PC-9 (cell line): ENCODE measurements around the gene LIN28B.

Experiments used
- EZH2 ChIP-seq: fragments of 200-600 bp; sonication (generic); IDR thresholded peaks from 2 replicates; pipeline ENCODE4 v1.8.0; 2017; ENCODE audit warnings: antibody characterized with exemption, low read depth
- TF ChIP-seq, protein P1 (sequence below): fragments of 200-600 bp; sonication (generic); conservative IDR thresholded peaks from 2 replicates; pipeline ENCODE4 v1.6.1; 2017; ENCODE audit warnings: mixed run types, antibody characterized with exemption, mild to moderate bottlenecking, moderate library complexity

GRCh38 chr6:105068407-105068806, 111.5 kb downstream of the LIN28B start:
- TF ChIP-seq, protein P1, sequence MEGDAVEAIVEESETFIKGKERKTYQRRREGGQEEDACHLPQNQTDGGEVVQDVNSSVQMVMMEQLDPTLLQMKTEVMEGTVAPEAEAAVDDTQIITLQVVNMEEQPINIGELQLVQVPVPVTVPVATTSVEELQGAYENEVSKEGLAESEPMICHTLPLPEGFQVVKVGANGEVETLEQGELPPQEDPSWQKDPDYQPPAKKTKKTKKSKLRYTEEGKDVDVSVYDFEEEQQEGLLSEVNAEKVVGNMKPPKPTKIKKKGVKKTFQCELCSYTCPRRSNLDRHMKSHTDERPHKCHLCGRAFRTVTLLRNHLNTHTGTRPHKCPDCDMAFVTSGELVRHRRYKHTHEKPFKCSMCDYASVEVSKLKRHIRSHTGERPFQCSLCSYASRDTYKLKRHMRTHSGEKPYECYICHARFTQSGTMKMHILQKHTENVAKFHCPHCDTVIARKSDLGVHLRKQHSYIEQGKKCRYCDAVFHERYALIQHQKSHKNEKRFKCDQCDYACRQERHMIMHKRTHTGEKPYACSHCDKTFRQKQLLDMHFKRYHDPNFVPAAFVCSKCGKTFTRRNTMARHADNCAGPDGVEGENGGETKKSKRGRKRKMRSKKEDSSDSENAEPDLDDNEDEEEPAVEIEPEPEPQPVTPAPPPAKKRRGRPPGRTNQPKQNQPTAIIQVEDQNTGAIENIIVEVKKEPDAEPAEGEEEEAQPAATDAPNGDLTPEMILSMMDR: no peak
- no peak for TF ChIP-seq EZH2
